GM13977 (cell line): ENCODE measurements around the gene PCBD2.
"Not testable (repeated sequence)": the region's sequence is repeated elsewhere in the genome, so short reads cannot be mapped to it uniquely, and the experiment has no call there.

Experiments
- DNase-seq: peaks from one replicate; pipeline ENCODE4 v3.0.0; 2012; ENCODE audit warnings: low spot score
- CTCF ChIP-seq: IDR thresholded peaks from 2 replicates; pipeline ENCODE4 v1.5.1; 2012; ENCODE audit warnings: mild to moderate bottlenecking, control low read depth; ENCODE audit not compliant: insufficient read depth; ENCODE audit errors: extremely low read depth, missing control alignments
- in situ Hi-C: fragments of 300-500 bp; cut with MboI; formaldehyde crosslinking; loops from one replicate; pipeline ENCODE4 v1.12.0; 2022; ENCODE audit warnings: low sequenced_read_pairs, low pct_unique_long_range_greater_than_20kb, mixed read lengths, inconsistent platforms; ENCODE audit not compliant: unreplicated experiment

PCBD2 gene

GRCh38 chr5:134989266-134989830 lies 84.4 kb downstream of the PCBD2 start:
- no peak for TF ChIP-seq CTCF
- DNase-seq, result no peak
- in situ Hi-C loops, result no loop called here

- in situ Hi-C loops, result not testable (repeated sequence)
Observed at GRCh38 chr5:134990183-134990582, 85.3 kb downstream of the PCBD2 start.

GRCh38 chr5:134992148-134992547 lies 87.2 kb downstream of the PCBD2 start:
- in situ Hi-C loops, result no loop called here
- no peak for TF ChIP-seq CTCF
- DNase-seq, result no peak

More at GRCh38 chr5:134990183-134990582, 85.3 kb downstream of the PCBD2 start:
- not testable (repeated sequence) for DNase-seq

- no peak for DNase-seq
- TF ChIP-seq CTCF, result no peak
- in situ Hi-C loops, result no loop called here
Observed at GRCh38 chr5:134993161-134993560, 88.2 kb downstream of the PCBD2 start.

GRCh38 chr5:134994560-134995156 lies 89.7 kb downstream of the PCBD2 start:
- peak; percentile 11 for DNase-seq
- in situ Hi-C loops, result no loop called here
- no peak for TF ChIP-seq CTCF

- peak; percentile 9 for DNase-seq
- in situ Hi-C loops, result no loop called here
- no peak for TF ChIP-seq CTCF
Observed at GRCh38 chr5:134995850-134996402, 91.0 kb downstream of the PCBD2 start.

- no peak for TF ChIP-seq CTCF
- in situ Hi-C loops, result no loop called here
- no peak for DNase-seq
Observed at GRCh38 chr5:134997015-134997414, 92.1 kb downstream of the PCBD2 start.

- DNase-seq, in situ Hi-C loops: not testable (repeated sequence)
Observed at GRCh38 chr5:134998068-134998467, 93.1 kb downstream of the PCBD2 start.
